CD14-positive monocyte (primary cell): ENCODE results near the gene GABRG3. TPM values are rescaled to one million over a fixed set of nuclear protein-coding genes. Genes with fewer than 3 reads are reported as not detected.

Source experiments
- DNase-seq, 3 donors: peaks; one replicate each; pipeline ENCODE4 v3.0.0-alpha.2; 2011 to 2022
- H2AFZ ChIP-seq: 2 replicates; pipeline ENCODE4 v1.6.0; 2012; ENCODE audit warnings: mild to moderate bottlenecking, low read depth, low read length, inconsistent platforms; ENCODE audit not compliant: insufficient read depth, poor library complexity, severe bottlenecking
- H3K27ac ChIP-seq, 2 donors: 1 replicate in 1 of 2; 2 replicates in 1 of 2; pipeline ENCODE4 v1.5.1; 2012 to 2013; ENCODE audit warnings: low read length in 2 of 2, control low read depth in 1 of 2, inconsistent platforms in 1 of 2, low read depth in 1 of 2, mild to moderate bottlenecking in 1 of 2
- H3K27me3 ChIP-seq, 2 donors: one replicate each; pipeline versions ENCODE4 v1.6.0 to v1.6.1; 2011 to 2013; ENCODE audit warnings: low read length in 2 of 2; ENCODE audit not compliant: control insufficient read depth in 2 of 2, insufficient read depth in 2 of 2
- H3K36me3 ChIP-seq, 2 donors: replicated peaks in 1 of 2; 1 replicate in 1 of 2; 2 replicates in 1 of 2; pipeline versions ENCODE4 v1.5.1 to v1.6.1; 2012 to 2013; ENCODE audit warnings: low read length in 2 of 2, control low read depth in 1 of 2, inconsistent platforms in 1 of 2, mild to moderate bottlenecking in 1 of 2; ENCODE audit not compliant: insufficient read depth in 2 of 2, control insufficient read depth in 1 of 2
- H3K4me1 ChIP-seq, 2 donors: 1 replicate in 1 of 2; 2 replicates in 1 of 2; pipeline versions ENCODE4 v1.5.1 to v1.6.1; 2012 to 2013; ENCODE audit warnings: low read length in 2 of 2, control low read depth in 1 of 2, inconsistent platforms in 1 of 2, mild to moderate bottlenecking in 1 of 2, moderate library complexity in 1 of 2; ENCODE audit not compliant: insufficient read depth in 2 of 2, control insufficient read depth in 1 of 2
- H3K4me2 ChIP-seq: replicated peaks from 2 replicates; pipeline ENCODE3; 2012; ENCODE audit warnings: low read length, moderate library complexity, mild to moderate bottlenecking; ENCODE audit not compliant: poor library complexity, severe bottlenecking; ENCODE audit errors: extremely low read depth
- H3K4me3 ChIP-seq, 3 experiments: fragments of 200-600 bp in 1 of 3; sonication (generic) in 1 of 3; replicated peaks in 1 of 3; 1 replicate in 2 of 3; 2 replicates in 1 of 3; pipeline ENCODE4 v1.5.1; 2011 to 2013; ENCODE audit warnings: low read length in 3 of 3, mild to moderate bottlenecking in 3 of 3, control low read depth in 2 of 3, low read depth in 2 of 3, inconsistent platforms in 1 of 3, moderate library complexity in 1 of 3
- H3K79me2 ChIP-seq: 2 replicates; pipeline ENCODE4 v1.6.0; 2012; ENCODE audit warnings: mild to moderate bottlenecking, control low read depth, inconsistent platforms, low read length, moderate library complexity; ENCODE audit not compliant: insufficient read depth
- H3K9ac ChIP-seq: 2 replicates; pipeline ENCODE4 v1.6.0; 2017; ENCODE audit warnings: low read length, mild to moderate bottlenecking; ENCODE audit not compliant: insufficient read depth, poor library complexity, severe bottlenecking
- H3K9me3 ChIP-seq, 2 donors: replicated peaks in 1 of 2; 1 replicate in 1 of 2; 2 replicates in 1 of 2; pipeline versions ENCODE4 v1.5.1 to v1.6.1; 2012 to 2013; ENCODE audit warnings: low read length in 2 of 2, control low read depth in 1 of 2; ENCODE audit not compliant: control insufficient read depth in 1 of 2, insufficient read depth in 1 of 2
- H4K20me1 ChIP-seq: 2 replicates; pipeline ENCODE4 v1.6.0; 2012; ENCODE audit warnings: mild to moderate bottlenecking, low read length, control low read depth, moderate library complexity; ENCODE audit not compliant: insufficient read depth
- H3K27ac Mint-ChIP-seq, 7 donors: one replicate each; pipeline ENCODE4 v1.8.0; 2020; ENCODE audit warnings: mild to moderate bottlenecking in 7 of 7, mixed read lengths in 7 of 7, moderate library complexity in 6 of 7, inconsistent platforms in 2 of 7
- H3K27me3 Mint-ChIP-seq, 3 donors: one replicate each; pipeline ENCODE4 v1.8.0; 2021 to 2022; ENCODE audit warnings: low read depth in 3 of 3, mild to moderate bottlenecking in 3 of 3, mixed read lengths in 3 of 3, moderate library complexity in 3 of 3, inconsistent platforms in 1 of 3
- H3K36me3 Mint-ChIP-seq, 2 donors: one replicate each; pipeline ENCODE4 v1.8.0; 2020; ENCODE audit warnings: mixed read lengths in 2 of 2, inconsistent platforms in 1 of 2, mild to moderate bottlenecking in 1 of 2
- H3K4me1 Mint-ChIP-seq: one replicate; pipeline ENCODE4 v1.8.0; 2020; ENCODE audit warnings: mild to moderate bottlenecking, mixed read lengths
- H3K4me3 Mint-ChIP-seq, 2 donors: one replicate each; pipeline ENCODE4 v1.8.0; 2020; ENCODE audit warnings: mild to moderate bottlenecking in 2 of 2, mixed read lengths in 2 of 2, moderate library complexity in 1 of 2
- H3K9me3 Mint-ChIP-seq, 7 donors: one replicate each; pipeline ENCODE4 v1.8.0; 2020 to 2022; ENCODE audit warnings: mixed read lengths in 7 of 7, mild to moderate bottlenecking in 6 of 7, moderate library complexity in 6 of 7, inconsistent platforms in 2 of 7
- CTCF ChIP-seq: fragments of 200-600 bp; IDR thresholded peaks from one replicate; pipeline ENCODE4 v1.8.0; 2022; ENCODE audit warnings: antibody characterized with exemption, mild to moderate bottlenecking
- WGBS: methylation state at CpG from one replicate; pipeline ENCODE4 v1.1.5; 2013; ENCODE audit warnings: missing lambda C conversion rate; ENCODE audit not compliant: insufficient coverage; 5-methylcytosine and 5-hydroxymethylcytosine counted together
- intact Hi-C, 2 donors: fragments of 100-400 bp; cut with micrococcal nuclease; formaldehyde crosslinking; loops; one replicate each; pipeline versions ENCODE4 v1.15.0 to v1.15.1; 2023
- polyA plus RNA-seq, 3 donors: library from polyadenylated mRNA; depleted of rRNA in 1 of 3; unstranded in 2 of 3; stranded (reverse) in 1 of 3; fragments of 300-500 nt in 2 of 3; fragments of >200 nt in 1 of 3; fragmentation: Illumina TruSeq in 2 of 3; gene quantifications; 1 replicate in 2 of 3; 2 replicates in 1 of 3; pipeline ENCODE4 v1.2.3, GENCODE V29; 2012 to 2021

The GABRG3 gene
- polyA plus RNA-seq, 3 donors: not detected

- H4K20me1 ChIP-seq: no peaks in the 10 kb centered on the region
- no peaks in the 10 kb centered on the region for H3K27me3 ChIP-seq
- no peaks in the 10 kb centered on the region for H3K27me3 Mint-ChIP-seq
- H3K27ac Mint-ChIP-seq: no peak overlapping the region
- H3K4me1 ChIP-seq: no peaks in the 10 kb centered on the region
- H3K79me2 ChIP-seq: no peaks in the 10 kb centered on the region
- no peak overlapping the region for H3K4me3 Mint-ChIP-seq
- no peak overlapping the region for H2AFZ ChIP-seq
- H3K36me3 Mint-ChIP-seq: no peaks in the 10 kb centered on the region
- no peak for DNase-seq
- no peak for TF ChIP-seq CTCF
- no peak overlapping the region for H3K4me3 ChIP-seq
- intact Hi-C loops: loop anchor here in 1 of 2 donors (10.0 kb wide), 1 partner anchor 50 kb away; no protein-coding TSS in a partner anchor
- no peak overlapping the region for H3K9ac ChIP-seq
- H3K9me3 Mint-ChIP-seq: peaks cover 0 to 29% (median 8%) of the 10 kb centered on the region in 7 donors
- peaks cover 24 to 25% of the 10 kb centered on the region in 2 donors for H3K9me3 ChIP-seq
- no peak overlapping the region for H3K27ac ChIP-seq
- WGBS: 38% methylated on average over 11 of the region's 13 CpGs
- no peak overlapping the region for H3K4me2 ChIP-seq
- no peaks in the 10 kb centered on the region for H3K36me3 ChIP-seq
- no peaks in the 10 kb centered on the region for H3K4me1 Mint-ChIP-seq
These were observed 483.5 kb downstream of the GABRG3 start for GRCh38 chr15:27454281-27455075.

GRCh38 chr15:27456807-27457206 is 485.8 kb downstream of the GABRG3 start:
- Histone ChIP-seq H3K36me3 (no peaks in the 10 kb centered on the region), H2AFZ (no peak overlapping the region), H3K4me3 (no peak overlapping the region), H3K9me3 (peaks cover 34 to 35% of the 10 kb centered on the region in 2 donors), H3K27me3 (no peaks in the 10 kb centered on the region), H3K79me2 (no peaks in the 10 kb centered on the region), H3K27ac (no peak overlapping the region), H4K20me1 (no peaks in the 10 kb centered on the region), H3K4me2 (no peak overlapping the region), H3K4me1 (no peaks in the 10 kb centered on the region), H3K9ac (no peak overlapping the region)
- no peak for TF ChIP-seq CTCF
- peaks cover 5 to 42% (median 12%) of the 10 kb centered on the region in 7 donors for H3K9me3 Mint-ChIP-seq
- WGBS: 100% methylated on average over 2 of the region's 6 CpGs
- H3K27me3 Mint-ChIP-seq: no peaks in the 10 kb centered on the region
- no peak overlapping the region for H3K27ac Mint-ChIP-seq
- no peaks in the 10 kb centered on the region for H3K4me1 Mint-ChIP-seq
- intact Hi-C loops: loop anchor here in 1 of 2 donors (10.0 kb wide), 1 partner anchor 48 kb away; no protein-coding TSS in a partner anchor
- no peaks in the 10 kb centered on the region for H3K36me3 Mint-ChIP-seq
- no peak overlapping the region for H3K4me3 Mint-ChIP-seq
- no peak for DNase-seq
